HG03039 (cell line): ENCODE data around the gene ELP1.
"Not testable (repeated sequence)": the region's sequence is repeated elsewhere in the genome, so short reads cannot be mapped to it uniquely, and the experiment has no call there.

Source experiments
- ATAC-seq: cut with Tn5 transposase; IDR thresholded peaks from one replicate; pipeline ENCODE4 v1.9.1; 2021; ENCODE audit warnings: mild to moderate bottlenecking, moderate library complexity; ENCODE audit not compliant: unreplicated experiment

ELP1 gene

GRCh38 chr9:108928386-108928785 is 5.5 kb downstream of the ELP1 start:
- ATAC-seq, result no peak

GRCh38 chr9:108924466-108924865 is 9.5 kb downstream of the ELP1 start:
- no peak for ATAC-seq

- ATAC-seq, result no peak
Measured at GRCh38 chr9:108921200-108921599, 12.7 kb downstream of the ELP1 start.

GRCh38 chr9:108920401-108920800 is 13.5 kb downstream of the ELP1 start:
- ATAC-seq, result not testable (repeated sequence)

- no peak for ATAC-seq
Measured at GRCh38 chr9:108919517-108919916, 14.4 kb downstream of the ELP1 start.

- ATAC-seq, result no peak
Measured at GRCh38 chr9:108913391-108913790, 20.5 kb downstream of the ELP1 start.

GRCh38 chr9:108911820-108912219 is 22.1 kb downstream of the ELP1 start:
- no peak for ATAC-seq

GRCh38 chr9:108910914-108911313 is 23.0 kb downstream of the ELP1 start:
- no peak for ATAC-seq

GRCh38 chr9:108910402-108910801 is 23.5 kb downstream of the ELP1 start:
- no peak for ATAC-seq

- no peak for ATAC-seq
Measured at GRCh38 chr9:108905494-108905893, 28.4 kb downstream of the ELP1 start.

GRCh38 chr9:108904161-108904560 is 29.8 kb downstream of the ELP1 start:
- no peak for ATAC-seq

- no peak for ATAC-seq
Measured at GRCh38 chr9:108903420-108904103, 30.4 kb downstream of the ELP1 start.

- no peak for ATAC-seq
Measured at GRCh38 chr9:108900176-108900575, 33.7 kb downstream of the ELP1 start.

- not testable (repeated sequence) for ATAC-seq
Measured at GRCh38 chr9:108899023-108899695, 34.8 kb downstream of the ELP1 start.

GRCh38 chr9:108897324-108898096 is 36.4 kb downstream of the ELP1 start:
- no peak for ATAC-seq

GRCh38 chr9:108894225-108894997 is 39.5 kb downstream of the ELP1 start:
- no peak for ATAC-seq

- ATAC-seq, result no peak
Measured at GRCh38 chr9:108889649-108890067, 44.3 kb downstream of the ELP1 start.

GRCh38 chr9:108886594-108887271 is 47.2 kb downstream of the ELP1 start:
- ATAC-seq, result not testable (repeated sequence)

- peak; percentile 98 for ATAC-seq
Measured at GRCh38 chr9:108885643-108886348, 48.1 kb downstream of the ELP1 start.

GRCh38 chr9:108884701-108885100 is 49.2 kb downstream of the ELP1 start:
- no peak for ATAC-seq
